ENCODE results near the gene HELZ.

DNA sequence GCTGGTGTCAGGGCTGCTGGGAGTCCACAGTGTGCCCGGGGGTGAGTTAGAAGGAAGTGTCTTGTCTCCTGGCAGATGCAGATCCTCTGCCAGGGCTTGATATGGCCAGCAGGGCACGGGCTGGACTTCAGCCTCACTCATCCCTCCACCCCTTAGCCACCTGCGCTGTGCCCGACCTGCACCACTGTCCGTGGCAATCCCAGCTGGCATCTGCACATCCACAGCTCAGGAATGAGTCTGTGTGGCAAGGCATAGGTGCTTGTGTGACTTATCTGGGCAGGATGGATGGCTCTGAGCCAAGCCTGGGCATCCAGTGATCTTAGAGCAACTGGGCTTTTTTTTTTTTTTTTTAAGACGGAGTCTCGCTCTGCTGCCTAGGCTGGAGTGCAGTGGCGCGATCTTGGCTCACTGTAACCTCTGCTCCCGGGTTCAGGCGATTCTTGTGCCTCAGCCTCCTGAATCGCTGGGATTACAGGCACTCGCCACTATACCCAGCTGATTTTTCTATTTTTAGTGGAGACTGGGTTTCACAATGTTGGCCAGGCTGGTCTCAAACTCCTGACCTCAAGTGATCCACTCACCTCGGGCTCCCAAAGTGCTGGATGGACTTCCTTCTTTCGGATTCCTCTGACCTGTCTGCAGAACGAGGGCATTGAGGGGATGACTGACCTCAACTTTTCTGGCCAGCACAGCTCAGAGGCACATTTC, 223.1 kb downstream of the HELZ start:
- no peak for TF ChIP-seq CEBPB (IDR thresholded peaks at IDR 0.05; ENCODE audit: low read depth)
- TF ChIP-seq EZH2 (IDR thresholded peaks at IDR 0.05), result no peak
- no peak for TF ChIP-seq POLR2A (IDR thresholded peaks at IDR 0.05; ENCODE audit: borderline replicate concordance, extremely low read depth, insufficient read depth, insufficient read length)
- TF ChIP-seq, protein P1, sequence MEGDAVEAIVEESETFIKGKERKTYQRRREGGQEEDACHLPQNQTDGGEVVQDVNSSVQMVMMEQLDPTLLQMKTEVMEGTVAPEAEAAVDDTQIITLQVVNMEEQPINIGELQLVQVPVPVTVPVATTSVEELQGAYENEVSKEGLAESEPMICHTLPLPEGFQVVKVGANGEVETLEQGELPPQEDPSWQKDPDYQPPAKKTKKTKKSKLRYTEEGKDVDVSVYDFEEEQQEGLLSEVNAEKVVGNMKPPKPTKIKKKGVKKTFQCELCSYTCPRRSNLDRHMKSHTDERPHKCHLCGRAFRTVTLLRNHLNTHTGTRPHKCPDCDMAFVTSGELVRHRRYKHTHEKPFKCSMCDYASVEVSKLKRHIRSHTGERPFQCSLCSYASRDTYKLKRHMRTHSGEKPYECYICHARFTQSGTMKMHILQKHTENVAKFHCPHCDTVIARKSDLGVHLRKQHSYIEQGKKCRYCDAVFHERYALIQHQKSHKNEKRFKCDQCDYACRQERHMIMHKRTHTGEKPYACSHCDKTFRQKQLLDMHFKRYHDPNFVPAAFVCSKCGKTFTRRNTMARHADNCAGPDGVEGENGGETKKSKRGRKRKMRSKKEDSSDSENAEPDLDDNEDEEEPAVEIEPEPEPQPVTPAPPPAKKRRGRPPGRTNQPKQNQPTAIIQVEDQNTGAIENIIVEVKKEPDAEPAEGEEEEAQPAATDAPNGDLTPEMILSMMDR (IDR thresholded peaks at IDR 0.05 in 2 of 3, conservative IDR thresholded peaks at IDR 0.05 in 1 of 3; ENCODE audit: borderline replicate concordance in 1 of 3, insufficient read depth in 1 of 3, low read depth in 2 of 3, low read length in 2 of 3), result no peak
- no peak for TF ChIP-seq CBX3 (IDR thresholded peaks at IDR 0.05; ENCODE audit: low read depth)
- TF ChIP-seq, protein P2, sequence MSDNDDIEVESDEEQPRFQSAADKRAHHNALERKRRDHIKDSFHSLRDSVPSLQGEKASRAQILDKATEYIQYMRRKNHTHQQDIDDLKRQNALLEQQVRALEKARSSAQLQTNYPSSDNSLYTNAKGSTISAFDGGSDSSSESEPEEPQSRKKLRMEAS (IDR thresholded peaks at IDR 0.05), result no peak
